HG03439 (cell line): ENCODE data around the gene POU2AF1.

ENCODE experiments used
- ATAC-seq: cut with Tn5 transposase; IDR thresholded peaks from one replicate; pipeline ENCODE4 v1.9.1; 2021; ENCODE audit warnings: mild to moderate bottlenecking, moderate library complexity; ENCODE audit not compliant: unreplicated experiment

The POU2AF1 gene, protein sequence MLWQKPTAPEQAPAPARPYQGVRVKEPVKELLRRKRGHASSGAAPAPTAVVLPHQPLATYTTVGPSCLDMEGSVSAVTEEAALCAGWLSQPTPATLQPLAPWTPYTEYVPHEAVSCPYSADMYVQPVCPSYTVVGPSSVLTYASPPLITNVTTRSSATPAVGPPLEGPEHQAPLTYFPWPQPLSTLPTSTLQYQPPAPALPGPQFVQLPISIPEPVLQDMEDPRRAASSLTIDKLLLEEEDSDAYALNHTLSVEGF

DNA sequence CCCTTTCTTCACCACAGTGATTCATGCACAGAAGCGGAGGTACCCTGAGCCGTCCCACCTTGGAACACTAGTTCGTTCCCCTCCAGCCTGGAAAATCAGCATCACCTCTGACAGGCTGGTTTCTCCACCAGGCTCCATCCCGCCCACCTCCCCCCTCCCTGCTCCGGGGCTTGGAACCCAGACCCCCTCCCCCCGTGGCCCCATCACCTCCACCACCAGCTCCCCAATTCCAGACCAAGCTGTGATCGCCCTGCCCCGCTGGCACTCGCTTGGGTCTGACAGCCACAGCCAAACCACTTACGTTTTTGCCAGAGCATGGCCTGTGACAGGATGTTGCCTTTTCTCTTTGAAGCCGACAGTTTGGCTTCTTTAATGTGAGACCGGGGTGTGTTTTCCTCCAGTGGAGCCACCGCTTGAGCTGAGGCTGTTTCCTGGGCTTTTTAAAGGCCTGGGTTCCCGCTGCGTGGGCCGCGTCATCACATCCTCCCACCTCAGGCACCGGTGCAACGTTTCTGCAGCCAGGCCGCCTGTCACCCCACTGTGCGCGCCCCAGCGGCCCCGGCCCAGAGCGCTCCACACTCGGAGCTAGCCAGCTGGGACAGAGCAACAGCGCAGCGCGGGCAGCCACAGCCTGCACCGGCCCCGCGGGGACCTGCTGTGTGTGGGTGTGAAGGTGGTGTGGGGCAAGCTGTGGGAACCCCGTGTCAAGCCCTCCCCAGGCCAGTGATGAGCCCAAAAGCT is at the start of gene POU2AF1:
Gene POU2AF1 (minus strand): TSS at position 415 of the 741 bp plus-strand sequence. CDS start 98 bp downstream, at position 317.
- peak; percentile 70 for ATAC-seq

DNA sequence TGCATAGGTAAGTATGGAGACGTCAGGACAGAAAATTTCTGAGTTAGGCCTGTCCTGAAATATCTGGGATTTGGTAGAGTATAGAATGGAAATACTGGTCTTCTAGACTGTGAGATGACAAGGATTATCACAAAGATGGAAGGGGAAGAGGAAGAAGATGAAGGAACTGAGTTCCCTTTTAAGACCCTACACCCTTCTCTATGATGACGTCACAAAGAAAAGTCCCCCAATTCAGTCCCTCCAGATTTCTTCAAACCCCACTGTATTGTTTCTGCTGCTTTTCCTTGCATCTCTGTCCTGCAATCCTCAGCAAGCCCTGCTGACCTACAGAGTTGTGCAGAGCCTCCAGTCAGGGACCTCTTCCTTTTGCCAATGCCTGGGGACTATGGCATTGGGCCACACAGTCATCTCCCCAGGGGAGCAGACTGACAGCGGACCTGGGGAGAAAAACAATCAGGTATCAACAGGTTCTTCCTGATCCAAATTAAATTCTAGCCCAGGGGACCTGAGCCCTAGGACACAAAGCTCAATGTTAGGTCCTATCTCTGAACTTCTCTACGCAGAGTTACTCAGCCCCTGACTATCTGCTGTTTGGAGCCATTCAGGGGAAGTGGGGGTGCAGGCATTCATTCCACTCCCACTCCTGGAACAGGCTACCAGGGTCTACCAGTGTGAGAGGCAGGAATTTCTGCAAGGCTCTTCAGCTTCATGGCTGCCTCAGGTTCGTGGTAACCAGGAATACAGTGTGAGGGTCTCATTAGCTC is 49.2 kb upstream of the POU2AF1 start:
- ATAC-seq: no peak

DNA sequence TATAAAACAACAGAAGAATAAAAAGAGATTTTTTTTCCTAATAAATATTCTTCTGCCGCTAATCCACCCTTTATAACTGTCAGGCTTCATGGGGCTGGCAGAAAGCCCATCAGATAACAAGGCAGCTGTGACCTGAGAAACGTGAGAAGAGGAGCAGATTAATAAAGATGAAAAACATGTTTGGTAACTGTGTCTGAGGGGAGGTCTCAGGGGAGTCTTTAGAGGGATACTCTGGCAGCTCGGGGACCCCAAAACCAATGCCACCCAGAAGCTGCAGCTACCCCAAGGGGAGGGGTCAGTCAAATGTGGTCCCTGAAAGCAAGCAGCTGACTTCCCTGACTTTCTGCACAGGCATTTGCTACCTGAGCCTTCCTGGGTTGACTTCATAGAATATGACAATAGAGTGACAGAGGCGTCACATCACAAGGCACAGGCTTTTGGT is 48.4 kb upstream of the POU2AF1 start:
- no peak for ATAC-seq

DNA sequence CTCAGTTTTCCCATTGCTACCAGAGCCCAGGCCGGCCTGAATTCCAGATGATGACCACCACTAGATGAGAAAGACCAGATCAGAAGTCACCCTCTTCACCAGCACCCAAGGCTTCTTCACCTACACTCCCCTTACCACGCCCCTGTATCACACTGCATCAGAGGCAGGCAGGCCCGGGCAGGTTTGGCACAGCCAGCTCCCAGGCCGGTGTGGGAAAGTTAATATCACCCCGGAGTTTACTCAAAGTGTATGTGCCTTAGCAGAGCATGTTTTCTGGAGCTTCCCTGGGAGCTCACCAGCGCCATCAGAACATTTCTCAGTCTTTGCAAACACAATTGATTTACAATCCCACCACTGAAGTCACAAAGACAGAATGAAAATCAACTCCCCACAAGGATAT is 47.5 kb upstream of the POU2AF1 start:
- ATAC-seq: no peak

DNA sequence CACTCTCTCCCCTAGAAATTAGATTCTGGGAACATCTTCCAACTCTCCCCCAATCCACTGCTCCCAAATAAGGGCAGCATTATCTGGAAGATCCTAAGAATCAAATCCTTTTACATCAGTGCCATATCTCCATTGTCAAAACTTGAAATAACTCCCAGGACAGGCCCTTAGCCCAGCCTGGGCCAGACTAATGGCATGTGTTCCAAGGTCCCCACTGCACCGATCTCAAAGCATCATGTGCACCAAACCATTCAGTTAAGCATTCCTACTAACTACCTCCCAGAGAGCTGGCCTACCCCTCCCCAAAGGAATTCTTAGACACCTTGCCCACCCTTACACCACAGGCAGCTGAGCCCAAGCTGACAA is 44.2 kb upstream of the POU2AF1 start:
- ATAC-seq: no peak

DNA sequence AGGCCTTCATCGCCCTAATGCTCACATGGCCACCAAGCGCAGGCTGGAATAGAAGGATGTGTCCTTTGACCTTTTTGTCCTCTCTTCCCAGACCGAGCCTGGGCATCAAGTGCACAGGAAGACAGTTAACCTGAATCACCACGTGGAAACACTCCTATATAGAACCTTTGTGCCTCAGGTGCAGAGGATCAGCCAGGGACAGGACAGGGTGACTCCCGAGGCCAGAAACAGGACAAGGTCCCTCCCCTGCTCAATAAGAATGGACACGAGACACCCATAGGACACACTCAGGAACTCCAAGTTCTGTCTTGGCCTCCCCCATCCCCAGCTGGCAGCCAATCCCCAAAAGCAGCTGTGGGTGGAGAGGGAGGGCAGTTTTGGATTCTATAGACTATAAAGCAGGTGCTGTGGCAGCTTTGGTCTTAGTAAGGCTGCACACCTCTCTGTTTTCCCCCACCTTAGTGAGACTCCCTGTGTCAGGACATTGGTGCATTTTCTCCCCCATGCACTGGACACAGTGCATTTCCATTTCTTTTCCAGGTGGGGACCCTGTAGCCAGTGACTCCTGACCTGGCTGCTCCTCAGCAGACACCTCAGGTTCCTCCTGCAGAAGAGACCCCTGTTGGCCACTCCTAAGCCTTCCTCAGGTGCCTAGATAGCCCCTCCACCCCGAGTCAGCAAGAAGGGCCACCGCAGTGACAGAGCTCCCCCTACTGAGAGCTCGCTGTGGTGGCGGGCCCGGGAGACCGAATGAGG is 43.6 kb upstream of the POU2AF1 start:
- peak; percentile 65 for ATAC-seq

DNA sequence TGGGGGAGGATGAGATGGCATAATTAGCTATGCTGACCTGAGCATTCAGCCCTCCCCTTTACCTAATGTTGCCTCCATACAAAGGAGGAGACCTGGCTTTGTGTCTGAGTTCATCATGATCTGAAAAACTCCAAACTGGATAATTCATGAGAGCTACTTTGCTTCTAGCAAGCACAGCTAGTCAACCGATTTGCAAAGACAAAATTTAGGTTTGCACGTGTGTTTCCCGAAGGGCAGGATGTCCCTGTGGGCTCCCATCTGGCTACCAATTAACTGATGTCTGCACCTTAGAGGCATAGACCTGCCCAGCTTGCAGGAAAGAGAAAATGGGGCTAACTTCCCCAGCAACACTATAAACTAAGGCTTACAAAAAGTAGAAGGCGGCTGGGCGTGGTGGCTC is 42.2 kb upstream of the POU2AF1 start:
- ATAC-seq: no peak

DNA sequence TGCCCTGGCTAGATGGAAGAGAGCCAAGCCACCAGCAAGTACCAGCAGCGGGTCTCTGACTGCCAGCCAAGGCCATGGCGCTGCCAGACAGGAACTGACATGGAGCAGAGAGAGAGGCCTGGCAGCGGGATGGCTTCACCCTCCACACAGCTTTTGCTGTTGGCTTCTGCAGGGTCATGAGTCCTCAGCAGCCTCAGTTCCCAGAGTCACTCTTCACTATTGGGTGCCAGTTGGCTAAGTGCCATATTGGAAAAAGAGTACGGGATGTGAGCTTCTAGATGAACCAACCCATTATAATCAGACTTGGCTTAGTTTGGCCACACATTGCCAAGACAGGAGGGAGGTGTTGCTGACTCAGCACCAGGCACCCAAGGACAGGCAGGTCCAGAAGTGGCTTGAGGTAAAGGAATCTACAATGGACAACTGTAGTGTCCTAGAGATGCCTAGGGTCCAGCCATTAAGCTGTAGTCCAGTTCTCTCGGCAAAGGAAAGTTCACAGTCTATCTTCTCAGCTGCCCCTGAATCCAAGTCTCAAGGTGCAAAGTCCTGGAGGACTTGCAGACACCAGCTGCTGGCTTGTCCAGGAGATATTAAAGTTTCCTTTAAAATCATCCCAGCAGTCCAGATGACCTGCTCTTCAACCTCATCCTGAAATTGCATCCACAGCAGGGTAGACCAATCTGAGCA is 40.7 kb upstream of the POU2AF1 start:
- no peak for ATAC-seq

DNA sequence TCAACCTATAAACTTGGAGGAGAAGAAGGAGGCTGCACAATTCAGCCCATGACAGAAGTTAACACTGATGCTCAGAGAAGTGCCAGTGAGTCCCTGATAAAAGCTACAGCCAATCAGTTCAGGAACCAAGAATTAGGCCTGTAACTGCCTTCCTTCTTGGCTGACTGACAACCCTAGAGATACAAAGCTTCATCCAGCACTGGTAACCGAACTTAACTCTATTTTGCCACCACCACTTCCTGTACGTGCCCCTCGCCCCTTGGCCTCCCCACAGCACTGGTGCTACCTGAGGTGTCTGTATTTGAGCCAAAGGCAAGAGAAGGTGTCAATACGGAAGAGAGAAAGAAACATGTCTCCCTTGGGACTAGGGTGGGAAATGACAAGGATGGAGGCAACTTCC is 40.1 kb upstream of the POU2AF1 start:
- ATAC-seq: no peak

DNA sequence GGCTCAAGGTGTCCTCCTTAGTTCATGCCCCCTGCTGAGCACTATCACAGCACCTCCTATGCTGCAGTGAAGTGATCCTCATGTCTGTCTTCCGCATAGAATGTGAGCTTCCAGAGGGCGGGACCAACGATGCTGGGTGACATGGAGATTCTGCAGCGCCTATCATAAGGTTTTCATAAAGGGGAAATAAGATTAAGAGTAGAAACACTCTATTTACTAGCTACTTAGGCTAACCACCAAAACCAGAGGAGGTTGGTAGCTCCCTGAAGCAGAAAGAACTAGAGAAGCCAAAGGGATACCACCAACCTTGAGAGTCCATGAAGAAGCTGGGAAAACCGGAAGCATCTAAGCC is 39.3 kb upstream of the POU2AF1 start:
- ATAC-seq: no peak

DNA sequence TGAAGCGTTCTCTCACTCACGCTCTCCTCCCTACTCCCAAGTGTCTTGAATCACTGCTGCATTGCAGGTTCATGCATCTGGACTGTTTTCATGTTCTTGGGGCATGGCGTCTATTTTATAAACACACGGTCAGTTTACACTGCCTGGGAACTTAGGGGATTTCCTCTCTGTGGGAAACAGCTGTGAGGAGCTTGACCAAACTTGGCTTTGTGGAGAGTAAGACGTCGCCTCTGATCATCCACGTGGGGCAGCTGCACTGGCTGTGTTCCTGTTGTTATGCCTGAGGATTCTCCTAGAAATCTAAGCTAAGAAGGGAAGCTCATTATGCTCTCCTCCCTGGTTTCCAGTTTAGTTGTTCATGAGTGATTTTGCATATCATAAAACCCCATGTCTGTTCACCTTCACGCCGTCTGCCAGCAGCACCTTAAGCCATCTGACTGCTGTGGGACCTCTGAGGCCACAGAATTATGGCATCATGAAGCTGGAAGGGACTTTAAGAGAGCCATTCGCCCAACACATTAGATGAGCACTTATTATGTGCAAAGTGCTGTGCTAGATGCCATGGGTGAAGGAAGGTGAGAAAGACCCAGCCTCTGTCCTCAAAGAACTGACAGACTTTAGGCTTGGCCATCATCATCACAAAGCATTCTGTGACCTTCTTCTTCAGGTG is 38.8 kb upstream of the POU2AF1 start:
- peak; percentile 37 for ATAC-seq

DNA sequence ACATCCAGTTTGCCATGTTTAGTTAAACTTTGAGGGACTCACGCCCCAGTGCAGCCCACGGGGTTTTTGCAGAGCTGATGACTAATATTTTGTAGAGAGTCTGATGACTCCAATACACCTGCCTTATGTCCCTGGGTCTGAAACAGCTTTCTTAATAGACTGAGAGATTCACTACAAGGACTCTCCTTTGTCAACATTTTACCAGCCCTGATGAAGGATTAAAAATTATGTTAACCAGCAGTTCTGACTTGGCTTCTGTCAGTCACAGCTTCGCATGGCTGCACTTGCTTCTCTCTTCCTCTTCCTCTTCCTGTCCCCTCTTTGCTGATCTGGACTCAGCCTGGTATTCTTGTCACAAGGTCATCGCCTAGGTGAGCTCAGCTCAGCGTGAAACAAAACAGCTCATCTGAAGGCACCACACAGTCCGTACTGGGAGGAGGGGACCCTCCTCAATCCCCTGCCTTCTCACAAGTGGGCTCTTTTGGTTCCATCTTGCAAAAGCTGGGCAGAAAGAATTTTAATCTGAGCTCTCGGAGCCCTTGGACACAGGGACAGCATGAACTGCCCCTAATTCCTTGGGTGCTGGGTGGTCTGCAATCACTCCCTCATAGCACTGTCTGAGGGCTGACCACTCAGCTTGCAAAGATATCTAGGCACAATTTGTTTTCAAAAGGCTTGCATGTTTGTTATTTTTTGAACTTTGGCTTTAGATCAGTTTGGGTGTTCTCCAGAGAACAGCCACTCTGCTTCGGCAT is 38.1 kb upstream of the POU2AF1 start:
- ATAC-seq: peak; percentile 64

DNA sequence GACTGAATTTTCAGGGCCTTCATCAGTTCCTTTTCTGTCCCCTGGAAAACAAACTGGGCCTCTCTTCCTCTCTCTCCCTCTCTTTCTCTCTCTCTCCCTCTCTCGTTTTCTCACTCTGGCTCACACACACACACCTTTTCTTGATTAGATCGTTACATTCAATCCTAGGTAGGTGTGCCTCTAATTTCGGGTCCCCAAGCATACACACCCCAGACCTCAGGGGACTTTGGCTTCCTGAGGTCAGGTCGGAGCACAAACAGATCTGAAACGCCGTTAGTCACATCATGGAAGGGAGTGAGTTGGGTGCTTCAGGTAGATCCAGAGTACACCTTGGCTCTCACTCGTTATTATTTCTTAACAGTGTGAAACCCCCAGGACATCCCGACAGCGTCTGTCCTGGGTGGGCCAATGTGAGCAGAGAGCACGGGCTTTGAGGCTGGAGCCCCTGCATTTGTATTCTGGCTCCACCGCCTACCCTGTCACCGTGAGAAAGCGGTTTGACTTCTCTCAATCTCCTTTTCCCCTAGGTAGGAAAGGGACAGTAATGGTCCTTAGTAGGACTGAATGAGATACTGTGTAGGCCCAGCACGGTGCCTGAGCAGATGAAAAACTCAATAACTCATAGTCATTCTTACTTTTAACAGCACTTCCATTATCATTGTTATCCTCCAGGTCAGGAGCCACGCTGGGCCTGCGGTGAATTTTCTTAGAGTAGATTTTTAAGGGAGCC is 37.3 kb upstream of the POU2AF1 start:
- ATAC-seq: peak; percentile 3

DNA sequence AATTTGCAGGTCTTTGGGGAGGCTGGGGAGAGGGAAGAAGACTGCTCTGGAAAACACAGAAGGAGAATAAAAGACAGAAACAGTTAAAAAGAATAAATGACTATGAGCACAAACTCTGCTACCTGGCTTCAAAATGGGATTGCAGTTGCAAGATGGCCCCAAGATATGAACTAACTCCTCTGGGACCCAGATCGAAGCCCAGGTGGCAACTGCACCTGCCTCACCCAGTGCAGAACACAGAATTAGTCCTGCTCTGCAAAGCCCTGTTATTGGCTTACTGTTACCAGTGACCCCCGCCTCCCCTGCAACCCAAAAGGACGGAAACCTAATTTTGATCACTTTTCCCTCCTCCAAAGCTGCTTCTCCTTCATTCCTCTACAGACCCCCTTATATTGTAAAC is 35.9 kb upstream of the POU2AF1 start:
- ATAC-seq: no peak

DNA sequence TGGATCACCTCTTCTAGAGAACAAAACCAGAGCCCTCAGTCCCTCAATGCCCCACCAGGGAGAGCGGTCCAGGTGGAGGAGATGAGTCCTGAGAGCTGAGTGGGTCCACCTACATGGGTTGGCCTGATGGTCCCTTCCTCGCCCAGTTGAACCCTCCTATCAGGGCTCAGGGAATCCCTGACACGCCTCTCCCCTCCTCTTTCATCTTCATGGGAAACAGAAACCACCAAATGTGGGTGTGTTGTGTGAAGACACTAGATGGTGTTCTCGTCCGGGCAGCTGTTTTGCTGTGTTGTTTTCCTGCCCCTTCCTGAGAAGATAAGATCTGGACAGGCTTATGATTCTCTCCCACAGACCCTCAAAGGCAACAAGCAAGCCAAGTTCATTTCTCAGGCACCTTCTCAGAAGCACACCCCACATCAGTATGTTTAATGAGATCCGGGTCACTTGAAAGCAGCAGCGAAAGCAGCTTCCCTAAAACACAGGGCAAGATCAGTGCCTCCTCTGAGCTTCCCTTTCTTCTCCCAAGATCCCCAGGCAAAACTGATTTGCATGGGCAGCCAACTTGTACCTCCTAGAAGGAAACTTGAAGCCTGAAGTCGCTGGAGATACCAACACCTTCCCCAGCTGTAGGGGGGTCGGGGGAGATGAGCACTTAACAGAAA is 35.3 kb upstream of the POU2AF1 start:
- peak; percentile 39 for ATAC-seq

DNA sequence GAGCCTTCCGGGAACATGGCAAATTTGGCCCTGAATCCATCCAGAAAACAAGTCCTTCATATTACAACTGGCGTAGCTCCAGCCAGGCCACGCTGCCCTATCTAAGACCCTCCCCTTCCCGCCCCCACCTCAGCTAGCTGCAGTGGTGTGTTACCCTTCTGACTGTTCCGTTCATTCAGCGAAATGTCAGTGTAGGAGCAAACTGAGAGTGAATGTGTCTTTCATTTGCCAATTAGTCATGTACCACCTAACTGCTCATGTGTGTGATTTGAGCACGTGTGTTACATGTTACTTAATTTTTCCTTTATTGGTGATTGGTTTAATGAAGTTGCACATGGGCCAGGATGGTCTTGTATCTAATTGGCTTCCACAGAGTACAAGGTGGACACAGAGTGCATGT is 34.8 kb upstream of the POU2AF1 start:
- ATAC-seq: no peak

DNA sequence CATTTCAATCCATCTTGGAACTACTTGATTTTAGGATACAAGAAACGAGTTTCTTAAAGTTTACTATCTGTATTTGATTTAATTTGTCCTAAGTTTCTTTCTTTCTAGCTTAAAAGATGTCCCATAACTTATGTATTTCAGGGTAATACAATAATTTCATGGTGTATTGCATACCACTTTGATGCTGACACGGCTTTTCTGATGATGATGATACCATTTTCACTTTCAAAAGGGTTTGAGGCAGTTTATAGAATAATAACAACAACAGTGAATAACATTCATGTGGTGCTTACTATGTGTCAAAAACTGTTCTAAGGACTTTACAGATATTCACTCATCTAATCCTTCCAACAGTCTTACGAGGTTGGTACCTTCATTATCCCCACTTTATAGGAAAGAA is 33.2 kb upstream of the POU2AF1 start:
- no peak for ATAC-seq

DNA sequence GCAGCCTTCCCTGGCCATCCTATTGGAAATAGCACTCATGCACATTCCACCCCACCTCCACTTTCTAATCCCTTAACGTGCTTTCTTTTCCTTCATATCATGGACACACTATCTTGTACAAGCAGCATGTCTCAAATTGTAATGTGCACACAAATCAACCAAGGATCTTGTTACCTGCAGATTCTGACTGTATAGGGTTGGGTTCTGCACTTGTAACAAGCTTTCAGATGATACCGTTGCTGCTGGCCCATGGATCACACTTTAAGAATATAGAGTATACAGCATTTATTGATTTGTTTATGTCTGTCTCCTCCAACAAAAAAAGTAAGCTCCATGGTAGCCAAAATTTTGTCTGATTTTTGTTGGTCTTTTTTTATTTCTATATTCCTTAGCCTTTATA is 32.4 kb upstream of the POU2AF1 start:
- no peak for ATAC-seq
